Occipital lobe (tissue), 2 donors: Measurements from ENCODE around the gene ZNF341. TPM values are rescaled to one million over a fixed set of nuclear protein-coding genes. Genes with fewer than 3 reads are reported as not detected.
A peak's percentile ranks its signal among the peaks of the same experiment; 100 is the strongest.
"Not testable (repeated sequence)": the region's sequence is repeated elsewhere in the genome, so short reads cannot be mapped to it uniquely, and the experiment has no call there.

Experiments used
- DNase-seq: peaks from one replicate; lab custom pipeline; 2025; lab: John Stamatoyannopoulos, UW
- total RNA-seq: library from RNA; depleted of rRNA; stranded (reverse); fragments of >200 nt; gene quantifications from one replicate; pipeline ENCODE4 v1.2.3, GENCODE V29; 2014

Gene ZNF341
- total RNA-seq, 1 donor from 2014 or later, result 2.7 TPM

- no peak for DNase-seq
These were observed 3.3 kb upstream of the ZNF341 start for GRCh38 chr20:33728463-33728862.

GRCh38 chr20:33729101-33729500 is 2.7 kb upstream of the ZNF341 start:
- DNase-seq, result no peak

GRCh38 chr20:33730946-33731692 is 677 bp upstream of the ZNF341 start:
- no peak for DNase-seq

GRCh38 chr20:33732166-33732970 is 572 bp downstream of the ZNF341 start:
- peak; percentile 90 for DNase-seq

- no peak for DNase-seq
These were observed 2.1 kb downstream of the ZNF341 start for GRCh38 chr20:33733654-33734576.

GRCh38 chr20:33736962-33737361 is 5.2 kb downstream of the ZNF341 start:
- DNase-seq, result no peak

GRCh38 chr20:33739493-33739892 is 7.7 kb downstream of the ZNF341 start:
- DNase-seq, result no peak

- DNase-seq, result no peak
These were observed 8.4 kb downstream of the ZNF341 start for GRCh38 chr20:33740189-33740588.

GRCh38 chr20:33744181-33744580 is 12.4 kb downstream of the ZNF341 start:
- DNase-seq, result no peak

GRCh38 chr20:33744773-33745385 is 13.1 kb downstream of the ZNF341 start:
- DNase-seq, result no peak

GRCh38 chr20:33746325-33746998 is 14.7 kb downstream of the ZNF341 start:
- DNase-seq, result no peak

- no peak for DNase-seq
These were observed 20.0 kb downstream of the ZNF341 start for GRCh38 chr20:33751775-33752174.

GRCh38 chr20:33753143-33753542 is 21.3 kb downstream of the ZNF341 start:
- no peak for DNase-seq

- DNase-seq, result no peak
These were observed 22.0 kb downstream of the ZNF341 start for GRCh38 chr20:33753763-33754162.

- DNase-seq, result not testable (repeated sequence)
These were observed 24.2 kb downstream of the ZNF341 start for GRCh38 chr20:33755936-33756490.

- no peak for DNase-seq
These were observed 25.2 kb downstream of the ZNF341 start for GRCh38 chr20:33757046-33757445.

- no peak for DNase-seq
These were observed 25.7 kb downstream of the ZNF341 start for GRCh38 chr20:33757458-33757857.

GRCh38 chr20:33761698-33762250 is 30.0 kb downstream of the ZNF341 start:
- DNase-seq, result no peak

- no peak for DNase-seq
These were observed 33.3 kb downstream of the ZNF341 start for GRCh38 chr20:33765099-33765498.

GRCh38 chr20:33765592-33765991 is 33.8 kb downstream of the ZNF341 start:
- DNase-seq, result no peak
